Tibial artery (tissue), 4 donors: ENCODE data around the gene BRMS1.

Source experiments
- DNase-seq, 2 donors: peaks; one replicate each; pipeline ENCODE4 v3.0.0-alpha.2; 2019
- H3K27ac ChIP-seq, 2 donors: fragments of 200-600 bp; sonication (generic) in 1 of 2; 1 replicate in 1 of 2; 2 replicates in 1 of 2; pipeline ENCODE4 v1.5.1; 2018 to 2019; ENCODE audit warnings: mild to moderate bottlenecking in 1 of 2
- H3K27me3 ChIP-seq, 2 donors: fragments of 200-600 bp; sonication (generic) in 1 of 2; one replicate each; pipeline versions ENCODE4 v1.5.1 to v1.6.0; 2016 to 2019
- H3K36me3 ChIP-seq, 3 donors: fragments of 200-600 bp; sonication (generic) in 2 of 3; one replicate each; pipeline ENCODE4 v1.5.1; 2016 to 2019; ENCODE audit warnings: mild to moderate bottlenecking in 2 of 3
- H3K4me1 ChIP-seq, 4 donors: fragments of 200-600 bp; sonication (generic) in 2 of 4; 1 replicate in 3 of 4; 2 replicates in 1 of 4; pipeline ENCODE4 v1.5.1; 2016 to 2019
- H3K4me3 ChIP-seq, 2 donors: fragments of 200-600 bp; sonication (generic) in 1 of 2; 1 replicate in 1 of 2; 2 replicates in 1 of 2; pipeline ENCODE4 v1.5.1; 2018 to 2019; ENCODE audit warnings: mild to moderate bottlenecking in 2 of 2
- H3K9me3 ChIP-seq, 3 donors: fragments of 200-600 bp; sonication (generic) in 1 of 3; one replicate each; pipeline ENCODE4 v1.5.1; 2016 to 2019
- intact Hi-C: fragments of 100-400 bp; cut with DNase I; formaldehyde crosslinking; loops from one replicate; pipeline ENCODE4 v1.15.0; 2023; ENCODE audit warnings: low total_unique reads
- TF ChIP-seq, protein P1 (sequence below), 2 experiments: fragments of 200-600 bp in 1 of 2; fragments of 450-650 bp in 1 of 2; IDR thresholded peaks; one replicate each; pipeline ENCODE4 v1.5.1; 2017 to 2019; ENCODE audit warnings: antibody characterized with exemption in 2 of 2, mild to moderate bottlenecking in 1 of 2, moderate library complexity in 1 of 2

Gene BRMS1

DNA sequence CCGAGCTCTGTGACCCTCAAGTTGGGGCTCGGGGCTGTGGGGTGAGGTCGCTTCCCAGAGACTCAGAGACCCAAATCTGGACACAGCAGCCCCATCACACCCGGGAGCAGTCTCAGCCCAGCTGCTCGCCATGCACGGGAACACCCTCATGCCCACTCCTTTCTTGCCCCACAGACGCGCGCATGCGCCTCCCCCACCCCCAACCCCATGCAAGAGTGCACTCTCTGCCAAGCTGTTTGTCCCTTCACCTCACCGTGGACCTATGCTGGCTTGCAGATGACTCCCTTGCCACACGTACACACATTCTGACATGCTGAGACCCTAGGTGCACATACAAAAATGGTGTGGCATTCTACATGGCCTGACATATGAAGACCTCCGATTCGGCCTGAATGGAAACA lies 27.6 kb downstream of the BRMS1 start:
- TF ChIP-seq, protein P1, sequence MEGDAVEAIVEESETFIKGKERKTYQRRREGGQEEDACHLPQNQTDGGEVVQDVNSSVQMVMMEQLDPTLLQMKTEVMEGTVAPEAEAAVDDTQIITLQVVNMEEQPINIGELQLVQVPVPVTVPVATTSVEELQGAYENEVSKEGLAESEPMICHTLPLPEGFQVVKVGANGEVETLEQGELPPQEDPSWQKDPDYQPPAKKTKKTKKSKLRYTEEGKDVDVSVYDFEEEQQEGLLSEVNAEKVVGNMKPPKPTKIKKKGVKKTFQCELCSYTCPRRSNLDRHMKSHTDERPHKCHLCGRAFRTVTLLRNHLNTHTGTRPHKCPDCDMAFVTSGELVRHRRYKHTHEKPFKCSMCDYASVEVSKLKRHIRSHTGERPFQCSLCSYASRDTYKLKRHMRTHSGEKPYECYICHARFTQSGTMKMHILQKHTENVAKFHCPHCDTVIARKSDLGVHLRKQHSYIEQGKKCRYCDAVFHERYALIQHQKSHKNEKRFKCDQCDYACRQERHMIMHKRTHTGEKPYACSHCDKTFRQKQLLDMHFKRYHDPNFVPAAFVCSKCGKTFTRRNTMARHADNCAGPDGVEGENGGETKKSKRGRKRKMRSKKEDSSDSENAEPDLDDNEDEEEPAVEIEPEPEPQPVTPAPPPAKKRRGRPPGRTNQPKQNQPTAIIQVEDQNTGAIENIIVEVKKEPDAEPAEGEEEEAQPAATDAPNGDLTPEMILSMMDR (IDR thresholded peaks at IDR 0.05): no peak
- Histone ChIP-seq H3K4me3 (peak overlapping the region; percentile 44 to 59), H3K4me1 (peaks cover 0 to 46% (median 33%) of the 10 kb centered on the region in 4 donors), H3K27ac (peak overlapping the region; percentile 36 to 54), H3K36me3 (no peaks in the 10 kb centered on the region), H3K9me3 (no peaks in the 10 kb centered on the region), H3K27me3 (peaks cover 0 to 44% of the 10 kb centered on the region in 2 donors)
- no peak for DNase-seq
- intact Hi-C loops: no loop called here

DNA sequence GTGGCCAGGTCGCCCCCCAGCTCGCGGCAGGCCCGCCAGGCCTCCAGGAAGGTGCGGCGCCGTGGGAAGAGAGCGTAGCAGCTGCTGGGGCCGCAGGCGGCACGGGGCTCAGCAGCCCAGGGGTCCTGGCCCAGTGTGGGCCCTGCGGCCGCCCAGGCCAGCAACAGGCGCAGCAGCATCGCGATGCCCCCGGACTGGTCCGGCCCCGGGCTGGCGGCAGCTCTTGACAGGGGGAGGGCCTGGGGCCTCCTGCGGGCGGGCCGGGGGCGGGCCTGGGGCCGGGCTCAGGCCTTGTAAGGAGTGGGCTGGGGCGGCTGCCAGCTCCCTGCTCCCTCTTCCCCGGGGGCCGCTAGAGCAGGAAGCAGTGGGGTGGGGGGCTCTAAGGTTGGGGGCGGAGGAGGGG lies 28.1 kb downstream of the BRMS1 start, which contains the start of gene CD248:
Gene CD248, minus strand, starts transcription at position 196 of the 403 bp plus-strand sequence. Its CDS starts 17 bp downstream, at position 179.
- intact Hi-C loops: no loop called here
- H3K36me3 ChIP-seq: no peaks in the 10 kb centered on the region
- TF ChIP-seq, protein P1 (IDR thresholded peaks at IDR 0.05): no peak
- H3K4me1 ChIP-seq: peaks cover 0 to 46% (median 35%) of the 10 kb centered on the region in 4 donors
- peak; percentile 57 to 84 for DNase-seq
- H3K27me3 ChIP-seq: peaks cover 0 to 44% of the 10 kb centered on the region in 2 donors
- peak within 1 kb of the TSS; percentile 44 to 59 for H3K4me3 ChIP-seq
- H3K27ac ChIP-seq: peak within 1 kb of the TSS; percentile 36 to 54
- no peaks in the 10 kb centered on the region for H3K9me3 ChIP-seq

DNA sequence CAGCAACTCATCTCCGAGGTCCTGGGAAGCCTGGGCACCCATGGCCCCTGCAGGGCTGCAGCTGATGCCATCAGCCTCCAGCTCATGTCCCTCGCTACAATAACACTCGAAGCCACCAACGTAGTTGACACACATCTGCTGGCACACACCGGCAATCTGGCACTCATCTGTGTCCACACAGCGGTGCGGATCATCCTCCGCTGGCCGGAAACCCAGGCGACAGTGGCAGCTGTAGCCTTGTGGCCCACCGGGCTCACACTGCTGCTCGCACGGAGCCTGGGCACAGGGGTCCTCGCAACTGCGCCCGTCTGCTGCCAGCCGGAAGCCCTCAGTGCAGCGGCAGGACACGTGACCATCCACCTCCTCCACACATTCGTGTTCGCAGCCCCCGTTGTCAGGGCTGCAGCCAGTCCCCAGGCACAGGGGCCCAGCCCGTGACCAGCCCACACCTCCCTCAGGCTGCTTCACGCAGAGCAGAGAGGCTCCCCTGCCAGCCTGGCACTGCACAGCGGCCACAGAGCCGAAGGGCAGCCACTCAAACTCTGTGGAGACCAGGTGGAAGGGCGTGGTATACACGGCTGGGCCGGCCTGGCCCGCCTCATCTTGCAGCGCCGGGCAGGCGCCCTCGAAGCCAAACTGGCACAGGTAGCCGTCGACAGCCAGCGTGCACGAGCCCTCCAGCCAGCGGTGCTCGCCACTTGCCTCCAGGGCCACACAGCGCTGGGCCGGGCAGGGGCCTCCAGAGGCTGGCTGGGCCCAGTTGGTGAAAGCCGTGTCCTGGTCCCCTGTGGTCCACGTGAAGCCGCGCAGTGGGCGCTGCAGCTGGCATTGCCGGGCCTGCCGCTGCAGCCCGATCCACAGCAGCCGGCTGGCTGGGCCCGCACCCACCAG lies 28.7 kb downstream of the BRMS1 start:
- TF ChIP-seq, protein P1 (IDR thresholded peaks at IDR 0.05): no peak
- peak overlapping the region; percentile 36 to 54 for H3K27ac ChIP-seq
- intact Hi-C loops: no loop called here
- H3K9me3 ChIP-seq: no peaks in the 10 kb centered on the region
- H3K27me3 ChIP-seq: peaks cover 0 to 44% of the 10 kb centered on the region in 2 donors
- H3K4me3 ChIP-seq: peak overlapping the region; percentile 44 to 59
- no peak for DNase-seq
- peaks cover 0 to 50% (median 35%) of the 10 kb centered on the region in 4 donors for H3K4me1 ChIP-seq
- H3K36me3 ChIP-seq: no peaks in the 10 kb centered on the region

DNA sequence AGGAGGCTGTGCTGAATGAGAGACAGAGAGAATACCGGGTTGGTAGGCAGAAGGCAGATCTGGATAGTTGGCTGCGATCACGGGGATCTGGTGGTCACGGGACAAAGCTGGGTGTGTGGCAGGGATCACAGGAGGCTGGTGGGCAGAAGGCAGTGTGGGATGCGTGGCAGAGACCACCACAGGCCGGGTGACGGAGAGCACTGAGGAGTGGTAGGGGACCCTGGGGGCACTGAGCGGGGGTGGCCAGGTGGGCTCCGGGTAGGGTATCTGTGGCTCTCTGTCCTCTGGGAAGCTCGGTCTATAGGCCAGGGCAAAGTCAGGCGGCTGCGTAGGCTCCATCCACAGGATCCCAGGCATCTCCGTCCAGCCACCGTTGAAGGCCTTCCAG lies 29.4 kb downstream of the BRMS1 start:
- Histone ChIP-seq H3K4me3 (peak overlapping the region; percentile 44 to 59), H3K27ac (no peak overlapping the region)

DNA sequence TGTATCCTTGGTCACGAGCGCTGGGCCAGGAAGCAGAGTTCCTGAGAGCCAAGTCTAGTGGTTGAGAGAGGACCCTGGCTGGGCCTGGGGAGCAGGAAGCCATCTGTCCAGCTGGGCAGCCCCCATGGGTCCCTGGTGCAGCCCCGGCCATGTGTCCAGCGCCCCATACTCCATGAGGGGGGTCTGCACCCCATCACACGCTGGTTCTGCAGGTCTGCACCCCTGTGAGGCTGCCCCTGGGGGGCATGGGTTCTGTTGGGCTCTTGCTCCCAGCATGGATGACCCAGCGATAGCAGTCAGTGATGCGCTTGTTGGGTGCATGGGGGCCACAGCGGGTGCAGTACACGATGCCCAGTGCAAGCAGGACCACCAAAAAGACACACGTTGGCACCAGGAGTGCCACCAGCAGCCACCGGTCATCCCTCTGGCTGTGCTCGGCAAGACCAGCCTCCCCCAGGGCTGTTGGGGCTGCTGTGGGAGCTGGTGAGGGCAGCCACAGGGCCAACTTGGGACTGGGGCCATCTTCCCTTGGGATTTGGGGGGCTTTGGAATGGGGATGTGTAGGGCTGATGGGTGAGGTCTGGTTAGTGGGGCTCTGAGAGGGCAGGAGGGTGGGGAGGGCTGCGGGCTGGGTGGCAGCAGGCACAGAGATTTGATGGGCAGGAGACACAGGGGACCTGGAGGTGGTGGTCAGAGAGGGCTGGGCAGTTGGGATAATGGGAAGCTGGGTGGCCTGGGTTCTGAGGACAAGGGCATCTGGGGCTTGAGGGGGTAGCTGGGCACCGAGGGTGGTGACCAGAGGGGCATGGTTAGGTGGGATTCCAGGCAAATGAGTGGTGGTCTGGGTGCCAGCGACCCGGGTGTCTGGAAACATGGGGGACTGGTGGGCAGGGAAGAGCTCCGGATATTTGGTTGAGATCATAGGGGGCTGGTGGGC lies 30.1 kb downstream of the BRMS1 start:
- intact Hi-C loops: loop anchor here (5.0 kb wide), 2 partner anchors 32 to 72 kb away; partner anchors contain the start of genes B4GAT1 and BRMS1
- Histone ChIP-seq H3K9me3 (no peaks in the 10 kb centered on the region), H3K4me3 (peak overlapping the region; percentile 44 to 59), H3K27me3 (peaks cover 0 to 44% of the 10 kb centered on the region in 2 donors), H3K27ac (no peak overlapping the region), H3K4me1 (peaks cover 0 to 50% (median 35%) of the 10 kb centered on the region in 4 donors), H3K36me3 (no peaks in the 10 kb centered on the region)
- TF ChIP-seq, protein P1 (IDR thresholded peaks at IDR 0.05): no peak
- DNase-seq: no peak

More for the DNA sequence above, 29.4 kb downstream of the BRMS1 start:
- no peak for DNase-seq
- TF ChIP-seq, protein P1 (IDR thresholded peaks at IDR 0.05): no peak
- intact Hi-C loops: no loop called here
- H3K4me1 ChIP-seq: peaks cover 0 to 50% (median 35%) of the 10 kb centered on the region in 4 donors
- H3K27me3 ChIP-seq: peaks cover 0 to 44% of the 10 kb centered on the region in 2 donors
- H3K9me3 ChIP-seq: no peaks in the 10 kb centered on the region
- no peaks in the 10 kb centered on the region for H3K36me3 ChIP-seq
